Nephron (organoid): ENCODE measurements around the gene NCK2.
A peak's percentile ranks its signal among the peaks of the same experiment; 100 is the strongest.

Experiments
- H3K27ac Mint-ChIP-seq, 3 experiments: 2 replicates each; pipeline ENCODE4 v1.8.0; 2020; ENCODE audit warnings: mixed read lengths in 3 of 3, mild to moderate bottlenecking in 2 of 3, moderate library complexity in 1 of 3
- H3K27me3 Mint-ChIP-seq: 2 replicates; pipeline ENCODE4 v1.8.0; 2021; ENCODE audit warnings: low read depth, mild to moderate bottlenecking, moderate library complexity, mixed read lengths
- H3K36me3 Mint-ChIP-seq: 2 replicates; pipeline ENCODE4 v1.8.0; 2020; ENCODE audit warnings: low read depth, mixed read lengths
- H3K4me1 Mint-ChIP-seq: 2 replicates; pipeline ENCODE4 v1.8.0; 2020; ENCODE audit warnings: mixed read lengths
- H3K4me3 Mint-ChIP-seq, 3 experiments: 2 replicates each; pipeline ENCODE4 v1.8.0; 2020; ENCODE audit warnings: mild to moderate bottlenecking in 3 of 3, mixed read lengths in 3 of 3, moderate library complexity in 2 of 3
- H3K9me3 Mint-ChIP-seq: 2 replicates; pipeline ENCODE4 v1.8.0; 2020; ENCODE audit warnings: mixed read lengths
- TF ChIP-seq, protein P1 (sequence below), 3 experiments: fragments of 200-600 bp; sonication (generic); IDR thresholded peaks; one replicate each; pipeline ENCODE4 v1.5.0; 2021; ENCODE audit warnings: antibody characterized with exemption in 3 of 3; ENCODE audit not compliant: unreplicated experiment in 3 of 3

NCK2 gene

DNA sequence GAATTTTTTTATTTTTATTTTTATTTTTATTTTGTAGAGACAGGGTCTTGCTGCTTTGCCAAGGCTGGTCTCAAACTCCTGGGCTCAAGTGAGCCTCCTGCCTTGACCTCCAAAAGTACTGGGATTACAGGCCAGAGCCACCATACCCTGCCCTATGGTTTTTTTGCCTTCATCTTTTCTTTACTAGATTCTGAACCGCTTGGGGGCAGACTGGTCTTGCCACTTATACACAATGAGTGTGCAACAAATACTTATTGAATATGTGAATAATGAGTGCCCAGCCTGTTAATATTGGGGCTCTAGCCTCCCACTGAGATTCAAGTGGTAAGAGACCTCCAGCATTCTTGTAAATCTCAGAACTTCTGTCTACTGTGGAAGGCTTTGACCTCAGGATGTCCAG, 3.9 kb downstream of the NCK2 start:
- Mint-ChIP-seq H3K9me3 (no peaks in the 10 kb centered on the region), H3K27ac (no peak overlapping the region), H3K36me3 (peaks cover 39% of the 10 kb centered on the region), H3K27me3 (no peaks in the 10 kb centered on the region), H3K4me3 (peak overlapping the region in 2 of 3 experiments; percentile 37 to 63), H3K4me1 (peaks cover 62% of the 10 kb centered on the region)
- TF ChIP-seq, protein P1, sequence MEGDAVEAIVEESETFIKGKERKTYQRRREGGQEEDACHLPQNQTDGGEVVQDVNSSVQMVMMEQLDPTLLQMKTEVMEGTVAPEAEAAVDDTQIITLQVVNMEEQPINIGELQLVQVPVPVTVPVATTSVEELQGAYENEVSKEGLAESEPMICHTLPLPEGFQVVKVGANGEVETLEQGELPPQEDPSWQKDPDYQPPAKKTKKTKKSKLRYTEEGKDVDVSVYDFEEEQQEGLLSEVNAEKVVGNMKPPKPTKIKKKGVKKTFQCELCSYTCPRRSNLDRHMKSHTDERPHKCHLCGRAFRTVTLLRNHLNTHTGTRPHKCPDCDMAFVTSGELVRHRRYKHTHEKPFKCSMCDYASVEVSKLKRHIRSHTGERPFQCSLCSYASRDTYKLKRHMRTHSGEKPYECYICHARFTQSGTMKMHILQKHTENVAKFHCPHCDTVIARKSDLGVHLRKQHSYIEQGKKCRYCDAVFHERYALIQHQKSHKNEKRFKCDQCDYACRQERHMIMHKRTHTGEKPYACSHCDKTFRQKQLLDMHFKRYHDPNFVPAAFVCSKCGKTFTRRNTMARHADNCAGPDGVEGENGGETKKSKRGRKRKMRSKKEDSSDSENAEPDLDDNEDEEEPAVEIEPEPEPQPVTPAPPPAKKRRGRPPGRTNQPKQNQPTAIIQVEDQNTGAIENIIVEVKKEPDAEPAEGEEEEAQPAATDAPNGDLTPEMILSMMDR (IDR thresholded peaks at IDR 0.05; ENCODE audit: unreplicated experiment in 3 of 3): no peak

DNA sequence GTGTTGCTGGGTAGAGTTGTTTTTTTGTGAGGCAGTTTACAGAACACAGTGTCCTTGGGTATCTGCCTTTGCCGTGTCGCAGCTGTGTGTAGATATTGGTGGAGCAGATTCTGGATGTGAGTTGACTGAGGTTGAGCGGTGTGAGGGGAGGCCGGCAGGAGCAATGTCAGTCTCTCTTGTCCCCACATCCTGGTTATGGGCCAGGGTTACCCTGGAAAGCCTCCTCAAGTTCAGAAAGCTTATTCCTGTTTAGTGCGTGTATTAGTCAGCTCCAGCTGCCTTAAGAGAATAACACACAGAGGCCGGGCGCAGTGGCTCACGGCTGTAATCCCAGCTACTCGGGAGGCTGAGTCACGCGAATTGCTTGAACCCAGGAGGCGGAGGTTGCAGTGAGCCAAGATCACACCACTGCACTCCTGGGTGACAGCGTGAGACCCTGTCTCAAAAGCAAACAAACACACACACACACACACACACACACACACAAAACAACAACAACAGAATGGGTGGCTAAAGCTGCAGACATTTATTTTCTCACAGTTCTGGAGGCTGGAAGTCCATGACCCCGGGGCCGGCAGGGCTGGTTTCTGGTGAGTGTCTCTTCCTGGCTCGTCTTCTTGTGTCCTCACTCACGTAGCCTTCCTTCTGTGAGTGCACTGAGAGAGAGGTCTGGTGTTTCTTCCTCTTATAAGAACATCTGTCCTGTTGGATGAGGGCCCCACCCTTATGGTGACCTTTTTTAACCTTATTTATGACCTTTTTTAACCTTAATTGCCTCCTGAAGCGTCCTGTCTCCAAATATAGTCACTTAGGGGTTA, 5.1 kb downstream of the NCK2 start:
- no peak overlapping the region for H3K27ac Mint-ChIP-seq
- peaks cover 67% of the 10 kb centered on the region for H3K4me1 Mint-ChIP-seq
- H3K27me3 Mint-ChIP-seq: no peaks in the 10 kb centered on the region
- TF ChIP-seq, protein P1 (IDR thresholded peaks at IDR 0.05; ENCODE audit: unreplicated experiment in 3 of 3): no peak
- peaks cover 41% of the 10 kb centered on the region for H3K36me3 Mint-ChIP-seq
- H3K4me3 Mint-ChIP-seq: no peak overlapping the region
- H3K9me3 Mint-ChIP-seq: no peaks in the 10 kb centered on the region

DNA sequence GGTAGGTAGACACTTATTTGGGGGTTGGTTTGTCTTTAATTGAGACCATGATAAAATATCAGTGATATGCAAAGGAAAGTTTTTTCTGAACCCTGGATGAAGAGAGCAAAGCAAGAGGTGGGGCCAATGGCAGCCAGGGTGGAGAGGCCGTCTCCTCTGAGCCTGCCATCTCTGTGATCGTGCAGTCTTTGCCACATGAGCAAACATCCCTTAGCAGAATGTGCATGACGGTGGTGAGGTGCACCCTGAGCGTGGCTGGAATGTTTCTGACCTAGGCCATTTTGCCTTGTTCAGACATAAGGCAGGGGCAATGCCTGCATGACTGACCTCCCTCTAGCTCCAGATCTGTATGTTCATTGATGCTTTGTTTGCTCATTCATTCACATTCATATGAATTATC, 6.0 kb downstream of the NCK2 start:
- Mint-ChIP-seq H3K9me3 (no peaks in the 10 kb centered on the region), H3K4me3 (no peak overlapping the region), H3K27ac (no peak overlapping the region), H3K36me3 (peaks cover 46% of the 10 kb centered on the region), H3K4me1 (peaks cover 74% of the 10 kb centered on the region), H3K27me3 (no peaks in the 10 kb centered on the region)
- TF ChIP-seq, protein P1 (IDR thresholded peaks at IDR 0.05; ENCODE audit: unreplicated experiment in 3 of 3): no peak

DNA sequence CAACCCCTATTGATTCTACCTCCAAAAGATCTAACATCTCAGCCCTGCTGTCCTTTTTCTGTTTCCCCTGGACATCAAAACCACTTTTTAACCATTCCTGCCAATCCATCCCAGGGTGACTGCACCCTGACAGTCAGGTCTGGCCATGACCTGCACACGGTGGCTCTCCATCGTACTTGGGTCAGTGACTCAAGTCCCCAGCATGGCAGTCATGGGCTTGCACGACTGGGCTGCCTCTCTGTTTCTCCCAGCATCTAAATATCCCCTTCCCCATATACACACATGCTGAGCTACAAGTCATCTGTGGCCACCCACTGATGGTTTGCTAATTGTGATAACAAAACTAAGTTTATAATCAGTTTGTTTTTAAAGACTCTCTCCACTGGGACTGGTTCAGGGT, 6.6 kb downstream of the NCK2 start:
- peaks cover 50% of the 10 kb centered on the region for H3K36me3 Mint-ChIP-seq
- TF ChIP-seq, protein P1 (IDR thresholded peaks at IDR 0.05; ENCODE audit: unreplicated experiment in 3 of 3): no peak
- peak overlapping the region in 1 of 3 experiments; percentile 14 for H3K4me3 Mint-ChIP-seq
- no peaks in the 10 kb centered on the region for H3K9me3 Mint-ChIP-seq
- no peak overlapping the region for H3K27ac Mint-ChIP-seq
- peaks cover 74% of the 10 kb centered on the region for H3K4me1 Mint-ChIP-seq
- H3K27me3 Mint-ChIP-seq: no peaks in the 10 kb centered on the region

DNA sequence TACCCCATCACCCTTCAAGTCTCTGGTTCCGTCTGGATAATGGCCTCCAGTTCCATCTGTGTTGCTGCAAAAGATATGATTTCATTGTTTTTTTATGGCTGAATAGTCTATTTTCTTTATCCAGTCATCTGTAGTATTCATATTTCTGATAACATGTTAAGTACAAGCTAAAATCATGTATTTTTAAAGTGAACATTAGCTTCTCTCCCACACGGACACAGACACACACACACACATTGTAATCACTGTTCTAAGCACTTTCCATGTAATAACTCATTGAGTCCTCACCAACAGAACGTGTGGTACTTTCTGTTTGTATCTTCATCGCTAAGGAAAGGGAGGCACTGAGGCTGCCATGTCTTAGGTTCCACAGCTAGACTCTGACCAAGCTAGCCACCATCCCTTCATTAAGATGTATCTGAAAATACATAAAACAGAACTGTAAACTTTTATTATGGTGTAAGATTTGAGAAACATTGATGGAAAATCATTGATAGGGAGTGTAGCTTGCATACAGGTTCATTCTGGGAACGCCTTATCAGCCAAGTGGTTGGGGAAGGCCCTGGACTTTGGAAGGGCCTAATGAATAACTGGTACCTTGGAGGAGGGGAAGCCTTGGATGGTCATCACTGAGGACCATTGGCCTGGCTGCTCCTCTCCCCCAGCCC, 8.1 kb downstream of the NCK2 start:
- Mint-ChIP-seq H3K4me1 (peaks cover 69% of the 10 kb centered on the region), H3K9me3 (no peaks in the 10 kb centered on the region), H3K4me3 (no peak overlapping the region), H3K27me3 (no peaks in the 10 kb centered on the region), H3K36me3 (peaks cover 53% of the 10 kb centered on the region), H3K27ac (peak overlapping the region in 1 of 3 experiments; percentile 9)
- TF ChIP-seq, protein P1 (IDR thresholded peaks at IDR 0.05; ENCODE audit: unreplicated experiment in 3 of 3): no peak
